IPS-NIHi11 (cell line): ENCODE data around the gene LSP1.

Source experiments
- DNase-seq: peaks from one replicate; pipeline ENCODE4 v3.0.0; 2012; ENCODE audit warnings: mixed read lengths, low spot score

The LSP1 gene

GRCh38 chr11:1917523-1918435 is 64.9 kb downstream of the LSP1 start:
- peak; percentile 89 for DNase-seq

GRCh38 chr11:1918436-1919315 is 65.8 kb downstream of the LSP1 start:
- peak; percentile 28 for DNase-seq

- peak; percentile 58 for DNase-seq
Observed at GRCh38 chr11:1919391-1920127, 66.7 kb downstream of the LSP1 start, which contains the start of gene TNNT3. Gene TNNT3 (plus strand): TSS chr11:1919703. CDS start chr11:1922875, 3,172 bp downstream.

- no peak for DNase-seq
Observed at GRCh38 chr11:1920128-1920908, 67.4 kb downstream of the LSP1 start.

- peak; percentile 60 for DNase-seq
Observed at GRCh38 chr11:1920909-1921573, 68.2 kb downstream of the LSP1 start.

- peak; percentile 7 for DNase-seq
Observed at GRCh38 chr11:1921574-1922141, 68.8 kb downstream of the LSP1 start.

- no peak for DNase-seq
Observed at GRCh38 chr11:1922481-1923081, 69.7 kb downstream of the LSP1 start.

GRCh38 chr11:1923201-1923956 is 70.5 kb downstream of the LSP1 start:
- DNase-seq, result no peak

- DNase-seq, result no peak
Observed at GRCh38 chr11:1924181-1924580, 71.3 kb downstream of the LSP1 start.

GRCh38 chr11:1924646-1925372 is 71.9 kb downstream of the LSP1 start:
- peak; percentile 13 for DNase-seq

GRCh38 chr11:1925373-1926155 is 72.7 kb downstream of the LSP1 start:
- no peak for DNase-seq

GRCh38 chr11:1926156-1927025 is 73.5 kb downstream of the LSP1 start:
- DNase-seq, result peak; percentile 9

- DNase-seq, result peak; percentile 20
Observed at GRCh38 chr11:1927026-1927847, 74.4 kb downstream of the LSP1 start.

GRCh38 chr11:1927848-1928469 is 75.1 kb downstream of the LSP1 start:
- peak; percentile 12 for DNase-seq

- DNase-seq, result peak; percentile 8
Observed at GRCh38 chr11:1928470-1928890, 75.6 kb downstream of the LSP1 start.
